Measurements from ENCODE around the gene PDIA4.
A peak's percentile ranks its signal among the peaks of the same experiment; 100 is the strongest.

Gene PDIA4

DNA sequence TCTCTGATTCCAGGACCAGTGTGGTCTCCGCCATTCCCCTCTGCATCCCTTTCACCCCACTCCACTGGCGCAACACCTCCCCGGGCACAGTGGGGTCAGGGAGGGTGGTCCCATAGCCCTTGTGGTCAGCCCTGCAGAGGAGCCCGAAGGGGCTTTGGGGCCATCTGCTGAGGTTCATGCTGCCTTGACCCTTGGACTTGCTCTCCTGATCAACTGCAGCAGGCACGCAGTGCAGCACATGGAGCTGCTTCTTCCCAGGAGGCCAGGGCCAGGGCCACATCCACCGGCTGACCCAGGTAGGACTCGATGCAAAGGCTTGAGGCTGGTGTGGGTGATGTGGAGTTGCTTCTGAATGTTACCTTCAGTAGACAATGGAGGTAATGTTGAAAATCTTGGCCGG is 35.1 kb downstream of the PDIA4 start:
- DNase-seq (ENCODE audit: low spot score), result no peak
- TF ChIP-seq, protein P1, sequence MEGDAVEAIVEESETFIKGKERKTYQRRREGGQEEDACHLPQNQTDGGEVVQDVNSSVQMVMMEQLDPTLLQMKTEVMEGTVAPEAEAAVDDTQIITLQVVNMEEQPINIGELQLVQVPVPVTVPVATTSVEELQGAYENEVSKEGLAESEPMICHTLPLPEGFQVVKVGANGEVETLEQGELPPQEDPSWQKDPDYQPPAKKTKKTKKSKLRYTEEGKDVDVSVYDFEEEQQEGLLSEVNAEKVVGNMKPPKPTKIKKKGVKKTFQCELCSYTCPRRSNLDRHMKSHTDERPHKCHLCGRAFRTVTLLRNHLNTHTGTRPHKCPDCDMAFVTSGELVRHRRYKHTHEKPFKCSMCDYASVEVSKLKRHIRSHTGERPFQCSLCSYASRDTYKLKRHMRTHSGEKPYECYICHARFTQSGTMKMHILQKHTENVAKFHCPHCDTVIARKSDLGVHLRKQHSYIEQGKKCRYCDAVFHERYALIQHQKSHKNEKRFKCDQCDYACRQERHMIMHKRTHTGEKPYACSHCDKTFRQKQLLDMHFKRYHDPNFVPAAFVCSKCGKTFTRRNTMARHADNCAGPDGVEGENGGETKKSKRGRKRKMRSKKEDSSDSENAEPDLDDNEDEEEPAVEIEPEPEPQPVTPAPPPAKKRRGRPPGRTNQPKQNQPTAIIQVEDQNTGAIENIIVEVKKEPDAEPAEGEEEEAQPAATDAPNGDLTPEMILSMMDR (IDR thresholded peaks at IDR 0.05), result no peak
- Histone ChIP-seq H3K4me3 (no peak overlapping the region), H3K27ac (no peak overlapping the region)

DNA sequence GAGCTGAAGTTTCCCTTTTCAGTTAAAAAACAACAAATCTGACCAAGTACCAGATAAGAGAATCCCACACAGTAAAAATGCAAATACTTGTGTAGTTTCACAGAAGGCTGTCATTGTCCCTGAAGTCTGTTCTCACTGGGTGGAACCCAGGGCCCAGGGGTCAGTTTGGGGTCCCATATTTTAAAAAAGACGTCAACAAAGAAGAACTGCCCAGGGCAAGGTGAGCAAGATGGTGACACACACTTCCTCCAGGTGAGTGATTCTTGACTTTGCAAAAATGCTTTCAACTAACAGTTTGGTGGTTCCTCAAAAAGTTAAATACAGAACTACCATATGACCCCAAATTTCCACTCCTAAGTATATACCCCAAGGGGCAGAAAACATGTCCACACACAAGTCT is 36.8 kb downstream of the PDIA4 start:
- DNase-seq (ENCODE audit: low spot score), result no peak
- no peak overlapping the region for H3K27ac ChIP-seq
- no peak overlapping the region for H3K4me3 ChIP-seq
- TF ChIP-seq, protein P1 (IDR thresholded peaks at IDR 0.05), result no peak

DNA sequence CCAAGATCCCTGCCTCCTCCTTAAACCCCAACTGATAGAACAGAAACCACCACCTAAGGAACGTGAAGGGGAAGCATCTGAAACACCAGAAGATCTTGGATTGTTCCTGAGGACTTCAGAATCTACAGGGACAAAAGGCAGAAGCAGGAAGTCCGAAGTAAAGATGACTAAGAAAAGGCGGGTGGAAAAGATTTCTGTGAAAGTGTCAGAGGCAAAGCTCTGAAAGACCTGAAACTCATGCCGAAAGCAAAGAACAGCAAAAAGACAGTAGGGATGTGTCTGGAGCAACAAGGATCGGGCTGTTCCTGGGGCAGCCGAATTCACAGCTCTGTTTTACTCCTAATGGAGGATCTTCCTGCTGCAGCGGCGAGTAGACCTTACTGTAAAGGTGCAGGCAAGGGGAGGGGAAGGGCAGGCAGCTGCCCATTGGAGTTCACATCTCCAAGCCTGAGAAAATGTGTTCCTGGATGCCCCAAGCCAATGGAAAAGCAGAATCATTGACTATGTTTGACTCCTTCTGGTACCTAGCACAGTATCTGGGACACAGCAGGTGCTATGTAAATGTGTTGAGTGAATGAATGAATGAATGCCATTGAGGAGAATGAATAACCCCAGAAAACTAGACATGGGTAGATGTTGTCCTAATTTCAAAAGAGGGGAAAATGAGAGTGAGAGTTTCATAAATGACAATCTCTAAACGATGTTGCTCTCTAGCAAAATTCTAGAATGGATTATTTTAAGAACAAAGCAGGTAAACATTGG is 40.4 kb downstream of the PDIA4 start:
- Histone ChIP-seq H3K4me3 (peak overlapping the region; percentile 73), H3K27ac (peak overlapping the region; percentile 80 to 81)
- DNase-seq (ENCODE audit: low spot score), result no peak
- TF ChIP-seq, protein P1 (IDR thresholded peaks at IDR 0.05), result no peak

DNA sequence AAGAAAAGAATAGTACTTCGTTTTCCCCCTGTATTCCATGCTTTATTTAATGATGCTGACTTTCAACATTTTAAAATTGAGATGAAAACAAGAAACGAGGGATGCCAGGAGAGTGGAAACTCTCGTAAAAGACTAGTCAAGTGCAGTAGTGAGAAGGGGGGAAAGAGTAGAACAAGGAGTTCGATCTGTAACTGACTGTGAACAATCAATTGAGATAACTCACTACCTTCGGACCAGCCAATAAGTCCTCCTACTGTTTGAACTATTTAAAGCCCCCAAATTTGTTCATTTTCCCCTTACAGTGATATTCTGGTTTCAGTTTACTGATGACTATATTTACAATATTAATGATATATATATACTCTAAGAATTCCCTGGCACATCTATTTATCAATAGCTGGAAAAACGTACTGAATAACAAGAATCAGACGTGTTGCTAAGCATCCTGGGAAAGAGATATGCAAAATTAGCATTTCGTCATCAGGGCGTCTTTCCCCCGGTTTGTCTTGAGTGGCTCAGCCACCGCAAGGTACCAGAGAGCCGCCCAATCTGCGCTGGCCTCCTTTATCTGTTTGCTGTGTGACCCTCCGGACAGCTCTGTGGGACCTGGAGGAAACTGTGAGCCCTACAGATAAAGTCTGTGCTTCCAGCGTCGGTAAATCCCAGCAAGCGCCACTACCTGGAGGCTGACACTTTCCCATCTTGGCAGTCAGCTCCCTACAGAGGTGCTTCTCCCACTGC is 41.1 kb downstream of the PDIA4 start:
- DNase-seq (ENCODE audit: low spot score), result peak; percentile 83
- H3K27ac ChIP-seq, result peak overlapping the region; percentile 80 to 81
- TF ChIP-seq, protein P1 (IDR thresholded peaks at IDR 0.05), result no peak
- H3K4me3 ChIP-seq, result peak overlapping the region; percentile 73

DNA sequence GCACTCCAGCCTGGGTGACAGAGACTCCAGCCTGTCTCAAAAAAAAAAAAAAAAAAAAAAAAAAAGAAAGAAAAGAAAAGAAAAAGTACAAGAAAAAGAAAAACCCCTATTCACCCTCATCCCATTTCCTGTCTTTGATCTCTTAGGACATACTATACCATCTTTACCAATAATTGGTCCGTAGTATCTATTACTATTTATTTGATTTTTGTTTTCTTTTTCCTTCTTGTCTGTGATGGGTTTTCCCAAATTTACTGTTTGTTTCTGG is 41.6 kb downstream of the PDIA4 start:
- peak overlapping the region; percentile 80 to 81 for H3K27ac ChIP-seq
- no peak for DNase-seq (ENCODE audit: low spot score)
- peak overlapping the region; percentile 73 for H3K4me3 ChIP-seq
- TF ChIP-seq, protein P1 (IDR thresholded peaks at IDR 0.05), result no peak

DNA sequence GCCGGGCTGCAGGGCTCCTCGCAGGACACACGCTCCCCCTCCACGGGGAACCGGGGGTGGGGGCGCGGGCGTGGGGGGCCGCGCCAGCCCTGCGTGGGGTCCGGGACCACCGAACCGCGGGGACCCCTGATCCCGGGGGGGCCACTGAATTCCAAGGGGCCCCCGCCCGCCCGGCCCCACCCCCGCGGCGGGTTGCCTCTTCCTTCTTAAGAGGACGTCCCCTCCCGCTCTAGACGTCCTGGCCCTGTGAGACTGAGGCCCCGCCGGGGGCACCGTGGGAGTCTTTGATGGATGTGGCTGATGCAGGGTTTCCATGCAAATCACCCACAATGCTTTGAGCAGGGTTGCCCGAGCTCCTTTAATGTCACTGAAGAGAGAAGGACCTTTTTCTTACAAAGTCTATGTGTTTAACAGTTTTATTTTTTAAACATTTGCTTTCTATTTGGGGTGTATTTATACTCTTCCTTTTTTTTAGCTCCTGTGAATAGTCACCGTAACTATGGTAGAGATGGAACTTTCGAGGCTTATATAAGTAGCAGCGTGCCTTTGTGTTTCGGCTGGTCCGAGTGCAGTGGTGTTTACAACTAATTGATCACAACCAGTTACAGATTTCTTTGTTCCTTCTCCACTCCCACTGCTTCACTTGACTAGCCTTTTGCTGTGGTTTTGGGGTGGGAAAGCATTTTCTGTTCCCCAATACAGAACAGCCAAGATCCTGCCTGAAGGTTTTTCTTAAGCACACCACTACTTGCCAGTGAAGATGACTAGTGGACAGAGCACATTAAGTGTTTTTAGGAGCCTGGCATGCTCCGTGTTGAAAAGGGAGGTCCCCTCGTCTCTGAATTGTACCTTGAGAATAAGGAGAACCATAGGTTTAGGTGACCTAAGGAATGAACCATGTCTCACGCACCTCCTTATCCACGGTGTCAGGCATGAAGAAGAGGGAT is 44.8 kb downstream of the PDIA4 start:
- H3K4me3 ChIP-seq, result peak overlapping the region; percentile 77
- TF ChIP-seq, protein P1 (IDR thresholded peaks at IDR 0.05), result no peak
- peak overlapping the region; percentile 8 to 56 for H3K27ac ChIP-seq
- no peak for DNase-seq (ENCODE audit: low spot score)
